A673 (cell line): Measurements from ENCODE around the gene ZNF132. TPM values are rescaled to one million over a fixed set of nuclear protein-coding genes. Genes with fewer than 3 reads are reported as not detected.
A peak's percentile ranks its signal among the peaks of the same experiment; 100 is the strongest.

Experiments used
- BruUV-seq: library from RNA; stranded (reverse); fragments of 400-500 nt; replicated peaks from 2 replicates; lab custom pipeline; 2021; lab: Mats Ljungman, UMichigan
- CTCF ChIA-PET: fragments of 300-600 bp; sonication (Branson Sonifier 250); formaldehyde crosslinking; loops from one replicate; lab custom pipeline; 2022; ENCODE audit warnings: antibody characterized with exemption; lab: Charles Lee
- POLR2A ChIA-PET: fragments of 300-600 bp; sonication (Branson Sonifier 250); formaldehyde crosslinking; loops from one replicate; lab custom pipeline; 2022; ENCODE audit warnings: antibody characterized with exemption; ENCODE audit not compliant: low non-redundant PET; lab: Charles Lee
- DNase-seq: peaks from one replicate; pipeline ENCODE4 v3.0.0-alpha.2; 2015; ENCODE audit warnings: low spot score
- H3K27ac ChIP-seq: fragments of 200-600 bp; sonication (generic); 2 replicates; pipeline ENCODE4 v1.5.1; 2016; ENCODE audit warnings: mixed run types, low read depth, mild to moderate bottlenecking, mixed read lengths, antibody characterized with exemption, low read length; ENCODE audit not compliant: poor library complexity, severe bottlenecking
- H3K27me3 ChIP-seq: fragments of 200-600 bp; sonication (generic); replicated peaks from 2 replicates; pipeline ENCODE4 v1.6.1; 2017; ENCODE audit warnings: mixed run types, low read depth, mild to moderate bottlenecking, mixed read lengths, antibody characterized with exemption, low read length; ENCODE audit not compliant: insufficient read depth, poor library complexity
- H3K36me3 ChIP-seq: fragments of 200-600 bp; sonication (generic); 2 replicates; pipeline ENCODE4 v1.6.1; 2016; ENCODE audit warnings: mixed run types, mild to moderate bottlenecking, mixed read lengths, antibody characterized with exemption, low read length; ENCODE audit not compliant: insufficient read depth, poor library complexity, severe bottlenecking
- H3K4me1 ChIP-seq: fragments of 200-600 bp; sonication (generic); 2 replicates; pipeline ENCODE4 v1.6.1; 2017; ENCODE audit warnings: mixed run types, mild to moderate bottlenecking, mixed read lengths, antibody characterized with exemption, low read length; ENCODE audit not compliant: insufficient read depth, poor library complexity, severe bottlenecking
- H3K4me3 ChIP-seq: fragments of 200-600 bp; sonication (generic); 2 replicates; pipeline ENCODE4 v1.5.1; 2016; ENCODE audit warnings: low read depth, mixed run types, mild to moderate bottlenecking, mixed read lengths, low read length; ENCODE audit not compliant: poor library complexity, severe bottlenecking
- H3K9me3 ChIP-seq: fragments of 200-600 bp; sonication (generic); 2 replicates; pipeline ENCODE4 v1.6.1; 2016; ENCODE audit warnings: mixed run types, low read depth, mild to moderate bottlenecking, mixed read lengths, antibody characterized with exemption, low read length; ENCODE audit not compliant: poor library complexity, severe bottlenecking
- CTCF ChIP-seq: fragments of 300-800, 200-600 bp; sonication (generic); conservative IDR thresholded peaks from 2 replicates; pipeline ENCODE4 v1.5.1; 2017; ENCODE audit warnings: low read depth, mild to moderate bottlenecking, antibody characterized with exemption, low read length, moderate library complexity, mixed read lengths
- EZH2 ChIP-seq: fragments of 200-600 bp; sonication (generic); IDR thresholded peaks from 2 replicates; pipeline ENCODE4 v1.6.1; 2017; ENCODE audit warnings: borderline replicate concordance, low read depth, mild to moderate bottlenecking, mixed read lengths, antibody characterized with exemption, low read length; ENCODE audit not compliant: poor library complexity, severe bottlenecking
- intact Hi-C: fragments of 100-400 bp; cut with micrococcal nuclease; formaldehyde crosslinking; loops from one replicate; pipeline ENCODE4 v1.10.0; 2022; ENCODE audit not compliant: unreplicated experiment
- total RNA-seq: library from RNA; stranded (reverse); gene quantifications from 2 replicates; pipeline ENCODE4 v1.2.3, GENCODE V29; 2021

Gene ZNF132
- total RNA-seq, 1 experiment from 2014 or later, result 9.1 TPM

- H3K4me1 ChIP-seq, result no peaks in the 10 kb centered on the region
- BruUV-seq, result no TSS peak
- POLR2A ChIA-PET, result no interaction called here
- CTCF ChIA-PET, result no interaction called here
- no peaks in the 10 kb centered on the region for H3K27me3 ChIP-seq
- no peaks in the 10 kb centered on the region for H3K9me3 ChIP-seq
- peak overlapping the region; percentile 19 for H3K4me3 ChIP-seq
- no peak for DNase-seq
- H3K36me3 ChIP-seq, result no peaks in the 10 kb centered on the region
- TF ChIP-seq EZH2 (no peak), CTCF (no peak)
- no peak overlapping the region for H3K27ac ChIP-seq
- intact Hi-C loops, result no loop called here
These were observed 28.4 kb upstream of the ZNF132 start for GRCh38 chr19:58468216-58468839.

GRCh38 chr19:58466760-58467589 is 27.0 kb upstream of the ZNF132 start, which contains the start of gene ZNF324:
Gene ZNF324 (plus strand): TSS chr19:58467080. CDS start chr19:58469186, 2,106 bp downstream.
- H3K4me3 ChIP-seq, result peak within 1 kb of the TSS; percentile 71
- peak; percentile 99 for DNase-seq
- no TSS peak for BruUV-seq
- intact Hi-C loops, result no loop called here
- ChIA-PET CTCF (no interaction called here), POLR2A (no interaction called here)
- peak within 1 kb of the TSS; percentile 57 for H3K27ac ChIP-seq
- no peaks in the 10 kb centered on the region for H3K27me3 ChIP-seq
- H3K4me1 ChIP-seq, result no peaks in the 10 kb centered on the region
- no peaks in the 10 kb centered on the region for H3K9me3 ChIP-seq
- TF ChIP-seq CTCF, result no peak
- TF ChIP-seq EZH2, result no peak
- no peaks in the 10 kb centered on the region for H3K36me3 ChIP-seq

- Histone ChIP-seq H3K4me1 (no peaks in the 10 kb centered on the region), H3K9me3 (no peaks in the 10 kb centered on the region), H3K27me3 (no peaks in the 10 kb centered on the region), H3K4me3 (peak overlapping the region; percentile 71), H3K27ac (no peak overlapping the region), H3K36me3 (no peaks in the 10 kb centered on the region)
- CTCF ChIA-PET, result no interaction called here
- BruUV-seq, result no TSS peak
- POLR2A ChIA-PET, result no interaction called here
- DNase-seq, result no peak
- intact Hi-C loops, result no loop called here
- TF ChIP-seq EZH2 (no peak), CTCF (no peak)
These were observed 26.3 kb upstream of the ZNF132 start for GRCh38 chr19:58466089-58466759.
